ENCODE data around the gene PGGHG. TPM values are rescaled to one million over a fixed set of nuclear protein-coding genes. Genes with fewer than 3 reads are reported as not detected.
"Not testable (repeated sequence)": the region's sequence is repeated elsewhere in the genome, so short reads cannot be mapped to it uniquely, and the experiment has no call there.

PGGHG gene
- total and polyA plus RNA-seq, 3 donors from 2014 or later: 8.2 to 32.5 (median 26.5) TPM

GRCh38 chr11:330307-330693 lies 41.4 kb downstream of the PGGHG start:
- Histone ChIP-seq H3K36me3 (ENCODE audit: low read depth, missing control alignments) (no peaks in the 10 kb centered on the region), H3K4me3 (no peak overlapping the region), H3K9me3 (no peaks in the 10 kb centered on the region), H3K4me1 (peaks cover 56% of the 10 kb centered on the region), H3K27me3 (no peaks in the 10 kb centered on the region), H3K27ac (peak overlapping the region in 1 of 2 donors; percentile 33)
- WGBS, 2 donors: 72 to 79% methylated on average over 7 to 14 of the region's 14 CpGs
- intact Hi-C loops (cut with DNase I; ENCODE audit: low total_unique reads): no loop called here
- TF ChIP-seq CTCF (IDR thresholded peaks at IDR 0.05) (no peak), POLR2A (IDR thresholded peaks at IDR 0.05) (no peak)
- no peak for DNase-seq

GRCh38 chr11:330694-331357 lies 41.9 kb downstream of the PGGHG start:
- no peaks in the 10 kb centered on the region for H3K36me3 ChIP-seq (ENCODE audit: low read depth, missing control alignments)
- H3K27me3 ChIP-seq: no peaks in the 10 kb centered on the region
- H3K9me3 ChIP-seq: no peaks in the 10 kb centered on the region
- DNase-seq: no peak
- no peak overlapping the region for H3K4me3 ChIP-seq
- TF ChIP-seq POLR2A (IDR thresholded peaks at IDR 0.05): no peak
- TF ChIP-seq CTCF (IDR thresholded peaks at IDR 0.05): no peak
- 86 to 92% methylated on average over 19 to 34 of the region's 34 CpGs for WGBS, 2 donors
- peak overlapping the region in 1 of 2 donors; percentile 33 for H3K27ac ChIP-seq
- intact Hi-C loops (cut with DNase I; ENCODE audit: low total_unique reads): no loop called here
- H3K4me1 ChIP-seq: peaks cover 56% of the 10 kb centered on the region

GRCh38 chr11:331358-332060 lies 42.6 kb downstream of the PGGHG start:
- H3K36me3 ChIP-seq (ENCODE audit: low read depth, missing control alignments): no peaks in the 10 kb centered on the region
- TF ChIP-seq POLR2A (IDR thresholded peaks at IDR 0.05): no peak
- TF ChIP-seq CTCF (IDR thresholded peaks at IDR 0.05): no peak
- no peak overlapping the region for H3K27ac ChIP-seq
- no peaks in the 10 kb centered on the region for H3K9me3 ChIP-seq
- no peak overlapping the region for H3K4me3 ChIP-seq
- no peak for DNase-seq
- WGBS, 2 donors: 89 to 91% methylated on average over 19 of the region's 19 CpGs
- intact Hi-C loops (cut with DNase I; ENCODE audit: low total_unique reads): no loop called here
- H3K4me1 ChIP-seq: peaks cover 56% of the 10 kb centered on the region
- no peaks in the 10 kb centered on the region for H3K27me3 ChIP-seq

GRCh38 chr11:332651-333480 lies 43.9 kb downstream of the PGGHG start:
- H3K9me3 ChIP-seq: no peaks in the 10 kb centered on the region
- no peaks in the 10 kb centered on the region for H3K27me3 ChIP-seq
- no peak for DNase-seq
- peaks cover 53% of the 10 kb centered on the region for H3K4me1 ChIP-seq
- 89 to 94% methylated on average over 20 to 23 of the region's 23 CpGs for WGBS, 2 donors
- no peak for TF ChIP-seq POLR2A (IDR thresholded peaks at IDR 0.05)
- no peaks in the 10 kb centered on the region for H3K36me3 ChIP-seq (ENCODE audit: low read depth, missing control alignments)
- intact Hi-C loops (cut with DNase I; ENCODE audit: low total_unique reads): no loop called here
- H3K27ac ChIP-seq: no peak overlapping the region
- H3K4me3 ChIP-seq: no peak overlapping the region

- peaks cover 46% of the 10 kb centered on the region for H3K4me1 ChIP-seq
- intact Hi-C loops (cut with DNase I; ENCODE audit: low total_unique reads); H3K27me3 ChIP-seq; H3K36me3 ChIP-seq (ENCODE audit: low read depth, missing control alignments); DNase-seq; H3K4me3 ChIP-seq; H3K9me3 ChIP-seq: not testable (repeated sequence)
- 91 to 92% methylated on average over 17 of the region's 17 CpGs for WGBS, 2 donors
- H3K27ac ChIP-seq: peak overlapping the region in 1 of 2 donors; percentile 82
These were observed 44.8 kb downstream of the PGGHG start for GRCh38 chr11:333616-334263.
